GM23338 (cell line): Measurements from ENCODE around the gene PPP2R5C. TPM values are rescaled to one million over a fixed set of nuclear protein-coding genes. Genes with fewer than 3 reads are reported as not detected.

Source experiments
- ATAC-seq: fragments of 200-7000 bp; cut with Tn5 transposase; 3 replicates; pipeline ENCODE4 v1.9.1; 2020
- DNase-seq: peaks from one replicate; pipeline ENCODE4 v3.0.0-alpha.2; 2015; ENCODE audit warnings: low spot score
- H2AFZ ChIP-seq: fragments of 200-600 bp; sonication (generic); 2 replicates; pipeline ENCODE4 v1.8.0; 2016; ENCODE audit warnings: antibody characterized with exemption, mild to moderate bottlenecking, moderate library complexity
- H3F3A ChIP-seq: fragments of 200-600 bp; sonication (generic); replicated peaks from 2 replicates; pipeline ENCODE4 v1.8.0; 2017; ENCODE audit warnings: antibody characterized with exemption, mixed run types, low read depth
- H3K27ac ChIP-seq: fragments of 200-600 bp; sonication (generic); 2 replicates; pipeline ENCODE4 v1.6.1; 2016; ENCODE audit warnings: low read depth
- H3K27me3 ChIP-seq: fragments of 200-600 bp; sonication (generic); 2 replicates; pipeline ENCODE4 v1.8.0; 2016; ENCODE audit warnings: mild to moderate bottlenecking, mixed run types, moderate library complexity; ENCODE audit not compliant: insufficient read depth
- H3K36me3 ChIP-seq: fragments of 200-600 bp; sonication (generic); 2 replicates; pipeline ENCODE4 v1.8.0; 2016; ENCODE audit warnings: mild to moderate bottlenecking; ENCODE audit not compliant: insufficient read depth
- H3K4me1 ChIP-seq: fragments of 200-600 bp; sonication (generic); 2 replicates; pipeline ENCODE4 v1.8.0; 2016; ENCODE audit warnings: mild to moderate bottlenecking, moderate library complexity; ENCODE audit not compliant: insufficient read depth
- H3K4me2 ChIP-seq: fragments of 200-600 bp; sonication (generic); 2 replicates; pipeline ENCODE4 v1.7.1; 2017; ENCODE audit warnings: mixed run types
- H3K4me3 ChIP-seq: fragments of 200-600 bp; sonication (generic); 2 replicates; pipeline ENCODE4 v1.6.1; 2016; ENCODE audit warnings: mixed run types
- H3K79me2 ChIP-seq: fragments of 200-600 bp; sonication (generic); replicated peaks from 2 replicates; pipeline ENCODE4 v1.8.0; 2017; ENCODE audit warnings: mild to moderate bottlenecking; ENCODE audit not compliant: insufficient read depth
- H3K9me2 ChIP-seq: fragments of 200-600 bp; sonication (generic); 2 replicates; pipeline ENCODE4 v1.8.0; 2017; ENCODE audit not compliant: insufficient read depth
- H4K20me1 ChIP-seq: fragments of 200-600 bp; sonication (generic); replicated peaks from 2 replicates; pipeline ENCODE4 v1.8.0; 2017; ENCODE audit warnings: mild to moderate bottlenecking; ENCODE audit not compliant: insufficient read depth
- H3K27ac Mint-ChIP-seq: 2 replicates; pipeline ENCODE4 v1.8.0; 2020; ENCODE audit warnings: inconsistent platforms, mild to moderate bottlenecking, moderate library complexity, mixed read lengths
- H3K27me3 Mint-ChIP-seq: 3 replicates; pipeline ENCODE4 v1.8.0; 2022; ENCODE audit warnings: low read depth, mild to moderate bottlenecking, moderate library complexity, mixed read lengths, inconsistent platforms; ENCODE audit not compliant: insufficient read depth, poor library complexity
- H3K36me3 Mint-ChIP-seq: 3 replicates; pipeline ENCODE4 v1.8.0; 2021; ENCODE audit warnings: low read depth, mild to moderate bottlenecking, inconsistent platforms, moderate library complexity, mixed read lengths
- H3K4me1 Mint-ChIP-seq: 3 replicates; pipeline ENCODE4 v1.8.0; 2020; ENCODE audit warnings: mild to moderate bottlenecking, inconsistent platforms, mixed read lengths
- H3K4me3 Mint-ChIP-seq: 3 replicates; pipeline ENCODE4 v1.8.0; 2021; ENCODE audit warnings: moderate library complexity, mild to moderate bottlenecking, inconsistent platforms, mixed read lengths
- H3K9me3 Mint-ChIP-seq: 3 replicates; pipeline ENCODE4 v1.8.0; 2020; ENCODE audit warnings: moderate library complexity, mild to moderate bottlenecking, inconsistent platforms, mixed read lengths
- CREB1 ChIP-seq: fragments of 250-450 bp; sonication (Bioruptor Pico); IDR thresholded peaks from 2 replicates; pipeline ENCODE4 v1.5.0; 2020; ENCODE audit warnings: low read depth, mild to moderate bottlenecking, moderate library complexity
- EZH2phosphoT487 ChIP-seq: fragments of 200-600 bp; sonication (generic); IDR thresholded peaks from one replicate; pipeline ENCODE4 v1.8.1; 2018; ENCODE audit warnings: antibody characterized with exemption; ENCODE audit not compliant: unreplicated experiment
- NANOG ChIP-seq: IDR thresholded peaks from 2 replicates; pipeline ENCODE4 v1.6.1; 2016; ENCODE audit warnings: antibody characterized with exemption, borderline replicate concordance
- POLR2AphosphoS5 ChIP-seq: IDR thresholded peaks from 2 replicates; pipeline ENCODE4 v1.6.1; 2016; ENCODE audit warnings: antibody characterized with exemption, low read depth
- STAT1 ChIP-seq: IDR thresholded peaks from one replicate; pipeline ENCODE4 v1.6.1; 2016; ENCODE audit warnings: antibody characterized with exemption; ENCODE audit not compliant: unreplicated experiment
- ZNF114 ChIP-seq: fragments of 250-450 bp; sonication (Bioruptor Pico); IDR thresholded peaks from 2 replicates; pipeline ENCODE4 v1.5.0; 2020; ENCODE audit warnings: mild to moderate bottlenecking, moderate library complexity
- ZNF331 ChIP-seq: fragments of 250-450 bp; sonication (Bioruptor Pico); IDR thresholded peaks from 2 replicates; pipeline ENCODE4 v1.5.0; 2020; ENCODE audit warnings: low read depth, mild to moderate bottlenecking, moderate library complexity
- polyA plus RNA-seq: library from polyadenylated mRNA; unstranded; fragments of >200 nt; fragmentation: Nextera tagmentation; extraction: Ambion mirVana; gene quantifications from 2 replicates; pipeline ENCODE4 v1.2.1, GENCODE V29; 2016
- small RNA-seq: library from RNA; depleted of rRNA; stranded (forward); fragments of <200 nt; gene quantifications from one replicate; pipeline ENCODE3, GENCODE V24; 2014; ENCODE audit warnings: low replicate concordance
- total RNA-seq: library from RNA; depleted of rRNA; stranded (reverse); fragments of >200 nt; shearing (Covaris generic); gene quantifications from 2 replicates; pipeline ENCODE4 v1.2.3, GENCODE V29; 2014; rRNA removed
- TF ChIP-seq, protein P1 (sequence below): fragments of 250-450 bp; sonication (Bioruptor Pico); IDR thresholded peaks from 2 replicates; pipeline ENCODE4 v1.5.0; 2020; ENCODE audit warnings: mild to moderate bottlenecking, moderate library complexity
- TF ChIP-seq, protein P2 (sequence below), 2 experiments: fragments of 200-600 bp in 1 of 2; sonication (generic) in 1 of 2; conservative IDR thresholded peaks; 2 replicates each; pipeline versions ENCODE4 v1.5.1 to v1.6.1; 2016 to 2017; ENCODE audit warnings: antibody characterized with exemption in 2 of 2, low read depth in 2 of 2, mild to moderate bottlenecking in 2 of 2, moderate library complexity in 1 of 2

PPP2R5C gene
- total and polyA plus RNA-seq, 2 experiments from 2014 or later = 75.4 to 79.7 TPM

DNA sequence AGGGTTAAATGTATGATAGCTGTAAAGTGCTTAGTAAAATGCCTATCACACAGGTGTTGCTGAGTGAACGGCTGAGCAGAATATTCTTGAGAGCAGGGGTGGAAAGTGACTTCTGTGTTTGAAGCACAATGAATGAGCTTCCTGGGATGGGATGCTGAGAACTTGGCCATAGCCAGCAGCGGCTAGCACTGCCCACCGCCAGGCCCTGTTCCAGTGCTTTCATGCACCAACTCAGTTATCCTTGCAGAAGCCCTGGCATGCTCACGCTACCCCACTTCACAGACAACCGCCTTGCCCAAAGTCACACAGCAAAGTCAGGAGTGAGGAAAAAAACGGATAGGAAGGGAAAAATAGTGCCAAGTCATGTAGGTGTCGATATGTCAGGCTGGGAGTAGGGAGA, 213.7 kb downstream of the PPP2R5C start:
- H3K4me1 ChIP-seq = no peaks in the 10 kb centered on the region
- peaks cover 27% of the 10 kb centered on the region for H4K20me1 ChIP-seq
- Mint-ChIP-seq H3K4me3 (no peak overlapping the region), H3K36me3 (peaks cover 33% of the 10 kb centered on the region; the same call in 2 of the 3 replicates), H3K27me3 (no peaks in the 10 kb centered on the region), H3K9me3 (no peaks in the 10 kb centered on the region), H3K4me1 (peaks cover 4% of the 10 kb centered on the region), H3K27ac (peak overlapping the region; percentile 22)
- H3K4me2 ChIP-seq = no peak overlapping the region
- DNase-seq = no peak
- no peak for ATAC-seq
- peaks cover 13% of the 10 kb centered on the region for H3K36me3 ChIP-seq
- no peaks in the 10 kb centered on the region for H3K27me3 ChIP-seq
- no peaks in the 10 kb centered on the region for H3F3A ChIP-seq
- TF ChIP-seq POLR2AphosphoS5 (no peak), STAT1 (no peak), CREB1 (CRISPR knock-in tag) (no peak), ZNF331 (no peak), ZNF114 (CRISPR knock-in tag) (no peak), NANOG (no peak), EZH2phosphoT487 (no peak)
- TF ChIP-seq, protein P1, sequence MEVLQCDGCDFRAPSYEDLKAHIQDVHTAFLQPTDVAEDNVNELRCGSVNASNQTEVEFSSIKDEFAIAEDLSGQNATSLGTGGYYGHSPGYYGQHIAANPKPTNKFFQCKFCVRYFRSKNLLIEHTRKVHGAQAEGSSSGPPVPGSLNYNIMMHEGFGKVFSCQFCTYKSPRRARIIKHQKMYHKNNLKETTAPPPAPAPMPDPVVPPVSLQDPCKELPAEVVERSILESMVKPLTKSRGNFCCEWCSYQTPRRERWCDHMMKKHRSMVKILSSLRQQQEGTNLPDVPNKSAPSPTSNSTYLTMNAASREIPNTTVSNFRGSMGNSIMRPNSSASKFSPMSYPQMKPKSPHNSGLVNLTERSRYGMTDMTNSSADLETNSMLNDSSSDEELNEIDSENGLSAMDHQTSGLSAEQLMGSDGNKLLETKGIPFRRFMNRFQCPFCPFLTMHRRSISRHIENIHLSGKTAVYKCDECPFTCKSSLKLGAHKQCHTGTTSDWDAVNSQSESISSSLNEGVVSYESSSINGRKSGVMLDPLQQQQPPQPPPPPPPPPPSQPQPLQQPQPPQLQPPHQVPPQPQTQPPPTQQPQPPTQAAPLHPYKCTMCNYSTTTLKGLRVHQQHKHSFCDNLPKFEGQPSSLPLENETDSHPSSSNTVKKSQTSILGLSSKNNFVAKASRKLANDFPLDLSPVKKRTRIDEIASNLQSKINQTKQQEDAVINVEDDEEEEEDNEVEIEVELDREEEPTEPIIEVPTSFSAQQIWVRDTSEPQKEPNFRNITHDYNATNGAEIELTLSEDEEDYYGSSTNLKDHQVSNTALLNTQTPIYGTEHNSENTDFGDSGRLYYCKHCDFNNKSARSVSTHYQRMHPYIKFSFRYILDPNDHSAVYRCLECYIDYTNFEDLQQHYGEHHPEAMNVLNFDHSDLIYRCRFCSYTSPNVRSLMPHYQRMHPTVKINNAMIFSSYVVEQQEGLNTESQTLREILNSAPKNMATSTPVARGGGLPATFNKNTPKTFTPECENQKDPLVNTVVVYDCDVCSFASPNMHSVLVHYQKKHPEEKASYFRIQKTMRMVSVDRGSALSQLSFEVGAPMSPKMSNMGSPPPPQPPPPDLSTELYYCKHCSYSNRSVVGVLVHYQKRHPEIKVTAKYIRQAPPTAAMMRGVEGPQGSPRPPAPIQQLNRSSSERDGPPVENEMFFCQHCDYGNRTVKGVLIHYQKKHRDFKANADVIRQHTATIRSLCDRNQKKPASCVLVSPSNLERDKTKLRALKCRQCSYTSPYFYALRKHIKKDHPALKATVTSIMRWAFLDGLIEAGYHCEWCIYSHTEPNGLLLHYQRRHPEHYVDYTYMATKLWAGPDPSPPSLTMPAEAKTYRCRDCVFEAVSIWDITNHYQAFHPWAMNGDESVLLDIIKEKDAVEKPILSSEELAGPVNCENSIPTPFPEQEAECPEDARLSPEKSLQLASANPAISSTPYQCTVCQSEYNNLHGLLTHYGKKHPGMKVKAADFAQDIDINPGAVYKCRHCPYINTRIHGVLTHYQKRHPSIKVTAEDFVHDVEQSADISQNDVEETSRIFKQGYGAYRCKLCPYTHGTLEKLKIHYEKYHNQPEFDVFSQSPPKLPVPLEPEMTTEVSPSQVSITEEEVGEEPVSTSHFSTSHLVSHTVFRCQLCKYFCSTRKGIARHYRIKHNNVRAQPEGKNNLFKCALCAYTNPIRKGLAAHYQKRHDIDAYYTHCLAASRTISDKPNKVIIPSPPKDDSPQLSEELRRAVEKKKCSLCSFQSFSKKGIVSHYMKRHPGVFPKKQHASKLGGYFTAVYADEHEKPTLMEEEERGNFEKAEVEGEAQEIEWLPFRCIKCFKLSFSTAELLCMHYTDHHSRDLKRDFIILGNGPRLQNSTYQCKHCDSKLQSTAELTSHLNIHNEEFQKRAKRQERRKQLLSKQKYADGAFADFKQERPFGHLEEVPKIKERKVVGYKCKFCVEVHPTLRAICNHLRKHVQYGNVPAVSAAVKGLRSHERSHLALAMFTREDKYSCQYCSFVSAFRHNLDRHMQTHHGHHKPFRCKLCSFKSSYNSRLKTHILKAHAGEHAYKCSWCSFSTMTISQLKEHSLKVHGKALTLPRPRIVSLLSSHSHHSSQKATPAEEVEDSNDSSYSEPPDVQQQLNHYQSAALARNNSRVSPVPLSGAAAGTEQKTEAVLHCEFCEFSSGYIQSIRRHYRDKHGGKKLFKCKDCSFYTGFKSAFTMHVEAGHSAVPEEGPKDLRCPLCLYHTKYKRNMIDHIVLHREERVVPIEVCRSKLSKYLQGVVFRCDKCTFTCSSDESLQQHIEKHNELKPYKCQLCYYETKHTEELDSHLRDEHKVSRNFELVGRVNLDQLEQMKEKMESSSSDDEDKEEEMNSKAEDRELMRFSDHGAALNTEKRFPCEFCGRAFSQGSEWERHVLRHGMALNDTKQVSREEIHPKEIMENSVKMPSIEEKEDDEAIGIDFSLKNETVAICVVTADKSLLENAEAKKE (CRISPR knock-in tag) = no peak
- TF ChIP-seq, protein P2, sequence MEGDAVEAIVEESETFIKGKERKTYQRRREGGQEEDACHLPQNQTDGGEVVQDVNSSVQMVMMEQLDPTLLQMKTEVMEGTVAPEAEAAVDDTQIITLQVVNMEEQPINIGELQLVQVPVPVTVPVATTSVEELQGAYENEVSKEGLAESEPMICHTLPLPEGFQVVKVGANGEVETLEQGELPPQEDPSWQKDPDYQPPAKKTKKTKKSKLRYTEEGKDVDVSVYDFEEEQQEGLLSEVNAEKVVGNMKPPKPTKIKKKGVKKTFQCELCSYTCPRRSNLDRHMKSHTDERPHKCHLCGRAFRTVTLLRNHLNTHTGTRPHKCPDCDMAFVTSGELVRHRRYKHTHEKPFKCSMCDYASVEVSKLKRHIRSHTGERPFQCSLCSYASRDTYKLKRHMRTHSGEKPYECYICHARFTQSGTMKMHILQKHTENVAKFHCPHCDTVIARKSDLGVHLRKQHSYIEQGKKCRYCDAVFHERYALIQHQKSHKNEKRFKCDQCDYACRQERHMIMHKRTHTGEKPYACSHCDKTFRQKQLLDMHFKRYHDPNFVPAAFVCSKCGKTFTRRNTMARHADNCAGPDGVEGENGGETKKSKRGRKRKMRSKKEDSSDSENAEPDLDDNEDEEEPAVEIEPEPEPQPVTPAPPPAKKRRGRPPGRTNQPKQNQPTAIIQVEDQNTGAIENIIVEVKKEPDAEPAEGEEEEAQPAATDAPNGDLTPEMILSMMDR (conservative IDR thresholded peaks at IDR 0.05; ENCODE audit: low read depth in 2 of 2) = no peak
- H3K4me3 ChIP-seq = no peak overlapping the region
- no peak overlapping the region for H3K27ac ChIP-seq
- no peak overlapping the region for H2AFZ ChIP-seq
- no peaks in the 10 kb centered on the region for H3K9me2 ChIP-seq
- H3K79me2 ChIP-seq = peaks cover 73% of the 10 kb centered on the region

Small RNA genes lying within 50 kb of the gene (small RNA-seq; reads per million reads assigned to genes)
- gene AL118558.2 (not detected), gene RNU6-790P (not detected)

Other genes starting within 250 kb of the PPP2R5C start
- gene DIO3, start 200.2 kb upstream of the PPP2R5C start, total RNA-seq = 0.28 TPM in 1 of 2 replicates, not detected in the other
- gene DIO3, start 200.2 kb upstream of the PPP2R5C start, polyA plus RNA-seq = 0.10 TPM in 2 replicates
- 604 and 635 TPM in 2 replicates for gene DYNC1H1, start 202.9 kb downstream of the PPP2R5C start, total RNA-seq
- gene DYNC1H1, start 202.9 kb downstream of the PPP2R5C start, polyA plus RNA-seq = 179 and 181 TPM in 2 replicates